HEK293 (cell line): Measurements from ENCODE around the gene FBXO42.

Experiments used
- FEZF1 ChIP-seq: fragments of 450-650 bp; formaldehyde crosslinking; IDR thresholded peaks from 2 replicates; pipeline ENCODE4 v1.5.1; 2016; ENCODE audit warnings: missing biosample characterization, missing genetic modification characterization
- HOXC10 ChIP-seq: sonication (generic); formaldehyde crosslinking; IDR thresholded peaks from 2 replicates; pipeline ENCODE4 v1.8.1; 2023; ENCODE audit warnings: mild to moderate bottlenecking, missing genetic modification reagents
- MYNN ChIP-seq: fragments of 450-650 bp; formaldehyde crosslinking; IDR thresholded peaks from 2 replicates; pipeline ENCODE4 v1.5.1; 2016; ENCODE audit warnings: missing biosample characterization, missing genetic modification characterization, borderline replicate concordance
- MZF1 ChIP-seq: fragments of 450-650 bp; formaldehyde crosslinking; IDR thresholded peaks from 2 replicates; pipeline ENCODE4 v1.5.1; 2017; ENCODE audit warnings: missing biosample characterization, missing genetic modification characterization, borderline replicate concordance
- REPIN1 ChIP-seq: fragments of 450-650 bp; formaldehyde crosslinking; IDR thresholded peaks from 2 replicates; pipeline ENCODE4 v1.5.1; 2017; ENCODE audit warnings: missing biosample characterization, missing genetic modification characterization, low read depth
- REST ChIP-seq: fragments of 450-650 bp; formaldehyde crosslinking; IDR thresholded peaks from 2 replicates; pipeline ENCODE4 v1.5.1; 2016; ENCODE audit warnings: missing biosample characterization, missing genetic modification characterization
- SCRT2 ChIP-seq: fragments of 450-650 bp; formaldehyde crosslinking; IDR thresholded peaks from 2 replicates; pipeline ENCODE4 v1.5.1; 2016; ENCODE audit warnings: missing biosample characterization, missing genetic modification characterization
- SP2 ChIP-seq: fragments of 450-650 bp; formaldehyde crosslinking; IDR thresholded peaks from 2 replicates; pipeline ENCODE4 v1.5.1; 2016; ENCODE audit warnings: missing biosample characterization, missing genetic modification characterization
- WT1 ChIP-seq: fragments of 450-650 bp; formaldehyde crosslinking; IDR thresholded peaks from 2 replicates; pipeline ENCODE4 v1.5.1; 2016; ENCODE audit warnings: missing biosample characterization, missing genetic modification characterization
- ZBTB6 ChIP-seq: fragments of 450-650 bp; formaldehyde crosslinking; IDR thresholded peaks from 2 replicates; pipeline ENCODE4 v1.5.1; 2017; ENCODE audit warnings: missing biosample characterization, missing genetic modification characterization
- ZFP41 ChIP-seq: fragments of 450-650 bp; formaldehyde crosslinking; IDR thresholded peaks from 2 replicates; pipeline ENCODE4 v1.5.1; 2016; ENCODE audit warnings: missing biosample characterization, missing genetic modification characterization, borderline replicate concordance
- ZNF133 ChIP-seq: fragments of 450-650 bp; formaldehyde crosslinking; IDR thresholded peaks from 2 replicates; pipeline ENCODE4 v1.5.1; 2016; ENCODE audit warnings: missing biosample characterization, missing genetic modification characterization
- ZNF155 ChIP-seq: fragments of 450-650 bp; formaldehyde crosslinking; IDR thresholded peaks from 2 replicates; pipeline ENCODE4 v1.5.1; 2016; ENCODE audit warnings: missing biosample characterization, missing genetic modification characterization
- ZNF184 ChIP-seq: fragments of 450-650 bp; IDR thresholded peaks from 2 replicates; pipeline ENCODE4 v1.5.1; 2018; ENCODE audit warnings: missing biosample characterization, mild to moderate bottlenecking, missing genetic modification characterization
- ZNF202 ChIP-seq: fragments of 450-650 bp; formaldehyde crosslinking; IDR thresholded peaks from 2 replicates; pipeline ENCODE4 v1.5.1; 2016; ENCODE audit warnings: missing biosample characterization, missing genetic modification characterization, borderline replicate concordance
- ZNF510 ChIP-seq: fragments of 450-650 bp; formaldehyde crosslinking; IDR thresholded peaks from 2 replicates; pipeline ENCODE4 v1.5.1; 2018; ENCODE audit warnings: mild to moderate bottlenecking, missing genetic modification characterization, missing biosample characterization; ENCODE audit not compliant: insufficient replicate concordance
- ZNF544 ChIP-seq: fragments of 450-650 bp; formaldehyde crosslinking; IDR thresholded peaks from 2 replicates; pipeline ENCODE4 v1.5.0; 2017; ENCODE audit warnings: missing biosample characterization, missing genetic modification characterization
- ZNF558 ChIP-seq: fragments of 450-650 bp; formaldehyde crosslinking; IDR thresholded peaks from 2 replicates; pipeline ENCODE4 v1.5.1; 2016; ENCODE audit warnings: missing biosample characterization, missing genetic modification characterization
- ZNF596 ChIP-seq: fragments of 450-650 bp; IDR thresholded peaks from 2 replicates; pipeline ENCODE4 v1.5.0; 2018; ENCODE audit warnings: missing biosample characterization, mild to moderate bottlenecking, missing genetic modification characterization, moderate library complexity
- ZNF707 ChIP-seq: fragments of 450-650 bp; formaldehyde crosslinking; IDR thresholded peaks from 2 replicates; pipeline ENCODE4 v1.5.1; 2016; ENCODE audit warnings: missing biosample characterization, missing genetic modification characterization
- ZSCAN30 ChIP-seq: fragments of 450-650 bp; IDR thresholded peaks from 2 replicates; pipeline ENCODE4 v1.5.1; 2018; ENCODE audit warnings: missing biosample characterization, mild to moderate bottlenecking, missing genetic modification characterization, moderate library complexity
- ZXDB ChIP-seq: fragments of 450-650 bp; formaldehyde crosslinking; IDR thresholded peaks from 2 replicates; pipeline ENCODE4 v1.5.1; 2016; ENCODE audit warnings: missing biosample characterization, missing genetic modification characterization
- TF ChIP-seq, protein P1 (sequence below): fragments of 450-650 bp; formaldehyde crosslinking; IDR thresholded peaks from 2 replicates; pipeline ENCODE4 v1.5.1; 2016; ENCODE audit warnings: missing biosample characterization, missing genetic modification characterization
- TF ChIP-seq, protein P2 (sequence below): fragments of 450-650 bp; formaldehyde crosslinking; IDR thresholded peaks from 2 replicates; pipeline ENCODE4 v1.5.1; 2016; ENCODE audit warnings: missing biosample characterization, missing genetic modification characterization, borderline replicate concordance
- TF ChIP-seq, protein P3 (sequence below): fragments of 450-650 bp; formaldehyde crosslinking; IDR thresholded peaks from 2 replicates; pipeline ENCODE4 v1.5.1; 2016; ENCODE audit warnings: missing biosample characterization, missing genetic modification characterization
- TF ChIP-seq, protein P4 (sequence below): fragments of 450-650 bp; formaldehyde crosslinking; IDR thresholded peaks from 2 replicates; pipeline ENCODE4 v1.5.1; 2016; ENCODE audit warnings: missing biosample characterization, missing genetic modification characterization

Gene FBXO42

DNA sequence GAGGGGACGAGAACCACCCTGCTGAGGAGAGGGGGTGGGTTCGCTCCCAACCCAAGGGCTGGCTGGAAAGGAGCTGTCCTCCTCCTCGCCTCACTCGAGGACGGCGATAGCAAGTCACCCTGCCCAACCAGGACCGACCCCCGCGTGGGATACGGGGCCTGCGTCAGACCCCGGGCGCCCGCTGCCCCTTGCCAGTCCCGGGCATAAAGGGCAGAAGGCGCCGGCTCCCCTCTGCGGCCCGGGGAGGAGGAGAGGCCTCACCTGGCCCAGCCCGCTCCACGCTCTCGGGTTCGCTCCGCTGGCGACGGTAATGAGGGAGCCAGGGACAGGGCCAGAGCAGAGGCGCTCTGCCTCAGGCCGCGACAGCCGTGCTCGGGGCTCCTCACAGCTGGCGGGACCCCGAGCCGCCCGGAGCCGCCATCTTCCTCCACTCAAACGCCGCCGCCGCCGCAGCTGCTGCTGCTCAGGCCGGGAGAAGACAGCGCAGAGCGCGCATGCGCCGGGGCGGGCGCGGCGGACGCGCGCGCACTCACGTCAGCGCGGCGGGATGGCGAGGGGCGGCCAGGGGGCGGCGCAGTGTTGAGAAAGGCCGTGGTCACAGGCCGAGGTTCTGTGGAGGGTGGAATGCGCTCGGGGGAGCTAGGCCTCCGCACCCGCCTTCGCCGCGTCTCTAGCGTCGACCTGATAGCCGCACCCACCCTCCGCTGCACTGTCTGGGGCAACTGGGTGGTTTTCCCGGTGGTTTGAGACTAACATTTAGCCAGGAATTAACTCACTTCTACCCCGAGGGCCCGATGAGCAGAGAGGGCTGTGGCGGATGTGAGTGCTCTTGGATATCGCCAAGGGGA is at the start of gene FBXO42 (continued):
- TF ChIP-seq HOXC10 (no peak), ZXDB (tag by site-specific recombination) (peak; percentile 40), ZBTB6 (no peak; the same call in 1 of the 2 replicates), REPIN1 (tag by site-specific recombination) (no peak), ZNF558 (tag by site-specific recombination) (no peak), ZNF544 (tag by site-specific recombination) (no peak), ZNF155 (tag by site-specific recombination) (no peak), SP2 (peak; percentile 77), ZSCAN30 (tag by site-specific recombination) (peak; percentile 63; the same call in 1 of the 2 replicates), ZFP41 (no peak), SCRT2 (tag by site-specific recombination) (no peak), FEZF1 (tag by site-specific recombination) (0 out of 2 replicates have a peak, but pooled peaks have one; percentile 15), ZNF510 (tag by site-specific recombination) (no peak), ZNF133 (no peak), REST (peak; percentile 71), ZNF184 (tag by site-specific recombination) (no peak), ZNF596 (tag by site-specific recombination) (no peak), ZNF202 (tag by site-specific recombination) (no peak), WT1 (tag by site-specific recombination) (peak; percentile 35), MZF1 (tag by site-specific recombination) (no peak), MYNN (tag by site-specific recombination) (no peak), ZNF707 (tag by site-specific recombination) (no peak)
- TF ChIP-seq, protein P1, sequence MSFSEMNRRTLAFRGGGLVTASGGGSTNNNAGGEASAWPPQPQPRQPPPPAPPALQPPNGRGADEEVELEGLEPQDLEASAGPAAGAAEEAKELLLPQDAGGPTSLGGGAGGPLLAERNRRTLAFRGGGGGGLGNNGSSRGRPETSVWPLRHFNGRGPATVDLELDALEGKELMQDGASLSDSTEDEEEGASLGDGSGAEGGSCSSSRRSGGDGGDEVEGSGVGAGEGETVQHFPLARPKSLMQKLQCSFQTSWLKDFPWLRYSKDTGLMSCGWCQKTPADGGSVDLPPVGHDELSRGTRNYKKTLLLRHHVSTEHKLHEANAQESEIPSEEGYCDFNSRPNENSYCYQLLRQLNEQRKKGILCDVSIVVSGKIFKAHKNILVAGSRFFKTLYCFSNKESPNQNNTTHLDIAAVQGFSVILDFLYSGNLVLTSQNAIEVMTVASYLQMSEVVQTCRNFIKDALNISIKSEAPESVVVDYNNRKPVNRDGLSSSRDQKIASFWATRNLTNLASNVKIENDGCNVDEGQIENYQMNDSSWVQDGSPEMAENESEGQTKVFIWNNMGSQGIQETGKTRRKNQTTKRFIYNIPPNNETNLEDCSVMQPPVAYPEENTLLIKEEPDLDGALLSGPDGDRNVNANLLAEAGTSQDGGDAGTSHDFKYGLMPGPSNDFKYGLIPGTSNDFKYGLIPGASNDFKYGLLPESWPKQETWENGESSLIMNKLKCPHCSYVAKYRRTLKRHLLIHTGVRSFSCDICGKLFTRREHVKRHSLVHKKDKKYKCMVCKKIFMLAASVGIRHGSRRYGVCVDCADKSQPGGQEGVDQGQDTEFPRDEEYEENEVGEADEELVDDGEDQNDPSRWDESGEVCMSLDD (tag by site-specific recombination), result peak; percentile 39; the same call in 1 of the 2 replicates
- TF ChIP-seq, protein P2, sequence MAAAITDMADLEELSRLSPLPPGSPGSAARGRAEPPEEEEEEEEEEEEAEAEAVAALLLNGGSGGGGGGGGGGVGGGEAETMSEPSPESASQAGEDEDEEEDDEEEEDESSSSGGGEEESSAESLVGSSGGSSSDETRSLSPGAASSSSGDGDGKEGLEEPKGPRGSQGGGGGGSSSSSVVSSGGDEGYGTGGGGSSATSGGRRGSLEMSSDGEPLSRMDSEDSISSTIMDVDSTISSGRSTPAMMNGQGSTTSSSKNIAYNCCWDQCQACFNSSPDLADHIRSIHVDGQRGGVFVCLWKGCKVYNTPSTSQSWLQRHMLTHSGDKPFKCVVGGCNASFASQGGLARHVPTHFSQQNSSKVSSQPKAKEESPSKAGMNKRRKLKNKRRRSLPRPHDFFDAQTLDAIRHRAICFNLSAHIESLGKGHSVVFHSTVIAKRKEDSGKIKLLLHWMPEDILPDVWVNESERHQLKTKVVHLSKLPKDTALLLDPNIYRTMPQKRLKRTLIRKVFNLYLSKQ (tag by site-specific recombination), result no peak
- TF ChIP-seq, protein P3, sequence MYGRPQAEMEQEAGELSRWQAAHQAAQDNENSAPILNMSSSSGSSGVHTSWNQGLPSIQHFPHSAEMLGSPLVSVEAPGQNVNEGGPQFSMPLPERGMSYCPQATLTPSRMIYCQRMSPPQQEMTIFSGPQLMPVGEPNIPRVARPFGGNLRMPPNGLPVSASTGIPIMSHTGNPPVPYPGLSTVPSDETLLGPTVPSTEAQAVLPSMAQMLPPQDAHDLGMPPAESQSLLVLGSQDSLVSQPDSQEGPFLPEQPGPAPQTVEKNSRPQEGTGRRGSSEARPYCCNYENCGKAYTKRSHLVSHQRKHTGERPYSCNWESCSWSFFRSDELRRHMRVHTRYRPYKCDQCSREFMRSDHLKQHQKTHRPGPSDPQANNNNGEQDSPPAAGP, result no peak; the same call in 1 of the 2 replicates
- TF ChIP-seq, protein P4, sequence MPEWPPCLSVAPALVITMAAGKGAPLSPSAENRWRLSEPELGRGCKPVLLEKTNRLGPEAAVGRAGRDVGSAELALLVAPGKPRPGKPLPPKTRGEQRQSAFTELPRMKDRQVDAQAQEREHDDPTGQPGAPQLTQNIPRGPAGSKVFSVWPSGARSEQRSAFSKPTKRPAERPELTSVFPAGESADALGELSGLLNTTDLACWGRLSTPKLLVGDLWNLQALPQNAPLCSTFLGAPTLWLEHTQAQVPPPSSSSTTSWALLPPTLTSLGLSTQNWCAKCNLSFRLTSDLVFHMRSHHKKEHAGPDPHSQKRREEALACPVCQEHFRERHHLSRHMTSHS, result no peak
